ENCODE results near the gene RIC1. TPM values are rescaled to one million over a fixed set of nuclear protein-coding genes. Genes with fewer than 3 reads are reported as not detected.
A peak's percentile ranks its signal among the peaks of the same experiment; 100 is the strongest.

The RIC1 gene
- total and polyA plus RNA-seq, 2 of the 13 experiments (the other 11 are each of a cell fraction or from before 2014, with no cell fraction given): 18.2 to 19.0 TPM

DNA sequence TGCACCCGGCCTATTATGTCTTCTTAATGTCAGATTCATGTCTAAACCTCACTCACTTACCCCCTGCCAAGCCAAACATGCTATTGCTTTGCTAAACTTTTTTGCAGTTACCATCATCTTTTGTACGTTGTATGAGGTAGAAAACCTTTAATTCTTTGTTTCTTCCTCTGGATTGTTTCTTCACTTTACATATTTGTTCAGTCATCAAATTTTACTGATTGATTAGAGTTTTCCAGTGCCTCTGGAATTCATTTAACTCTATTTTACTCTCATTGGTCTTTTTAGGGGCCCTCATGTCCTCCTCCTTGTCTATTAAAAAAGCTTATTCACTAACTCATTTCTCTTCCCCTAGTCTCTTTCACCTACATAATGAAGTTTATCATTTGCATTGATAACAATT, 67.0 kb downstream of the RIC1 start:
- no TSS peak for BruUV-seq (replicated peaks)
- Histone ChIP-seq H3K27ac (ENCODE audit: extremely low read length, insufficient read depth, low read length) (no peak overlapping the region), H3K36me3 (replicated peaks in 1 of 2; ENCODE audit: control insufficient read depth in 1 of 2, insufficient read depth in 2 of 2, low read length in 2 of 2) (no peaks in the 10 kb centered on the region), H3K27me3 (ENCODE audit: control insufficient read depth in 1 of 2, insufficient read depth in 2 of 2, low read length in 2 of 2) (no peaks in the 10 kb centered on the region), H3K79me2 (ENCODE audit: insufficient read depth, low read length) (no peaks in the 10 kb centered on the region), H3K4me2 (ENCODE audit: low read depth, low read length) (no peak overlapping the region), H3K9ac (ENCODE audit: insufficient read depth, low read depth, low read length) (no peak overlapping the region), H2AFZ (ENCODE audit: low read length) (no peak overlapping the region), H3K9me3 (ENCODE audit: low read length) (no peaks in the 10 kb centered on the region), H4K20me1 (ENCODE audit: insufficient read depth, low read length) (no peaks in the 10 kb centered on the region), H3K4me1 (ENCODE audit: insufficient read depth, low read length) (peaks cover 13% of the 10 kb centered on the region), H3K4me3 (replicated peaks in 1 of 3; ENCODE audit: insufficient read depth in 1 of 3, low read depth in 2 of 3, low read length in 3 of 3) (no peak overlapping the region)
- intact Hi-C loops (cut with micrococcal nuclease; ENCODE audit: unreplicated experiment): no loop called here
- POLR2A ChIA-PET: no interaction called here
- no peak for FAIRE-seq
- CTCF ChIA-PET (ENCODE audit: low intra/inter-chr PET ratio, low total read pairs): no interaction called here
- no peak for ATAC-seq
- TF ChIP-seq REL (CRISPR knock-in tag; conservative IDR thresholded peaks at IDR 0.05): no peak
- no peak for TF ChIP-seq SRSF9 (IDR thresholded peaks at IDR 0.05; ENCODE audit: borderline replicate concordance, insufficient read depth, low read depth, low read length, poor library complexity, severe bottlenecking)
- TF ChIP-seq MAFF (IDR thresholded peaks at IDR 0.05; ENCODE audit: low read depth, low read length): peak; percentile 40; the same call in 1 of the 2 replicates
- peak; percentile 47 to 60; a peak in 2 of 4 replicates for TF ChIP-seq MAFK (conservative IDR thresholded peaks at IDR 0.05 in 1 of 2, IDR thresholded peaks at IDR 0.05 in 1 of 2; ENCODE audit: low read length in 2 of 2)
- WGBS (ENCODE audit: low lambda C conversion rate): 99% methylated on average over 2 of the region's 2 CpGs
- in situ Hi-C loops (cut with HindIII; ENCODE audit: extremely low pct_ligation_motif_present, low pct_unique_long_range_greater_than_20kb): no loop called here
- no peak for DNase-seq (ENCODE audit: low spot score)

DNA sequence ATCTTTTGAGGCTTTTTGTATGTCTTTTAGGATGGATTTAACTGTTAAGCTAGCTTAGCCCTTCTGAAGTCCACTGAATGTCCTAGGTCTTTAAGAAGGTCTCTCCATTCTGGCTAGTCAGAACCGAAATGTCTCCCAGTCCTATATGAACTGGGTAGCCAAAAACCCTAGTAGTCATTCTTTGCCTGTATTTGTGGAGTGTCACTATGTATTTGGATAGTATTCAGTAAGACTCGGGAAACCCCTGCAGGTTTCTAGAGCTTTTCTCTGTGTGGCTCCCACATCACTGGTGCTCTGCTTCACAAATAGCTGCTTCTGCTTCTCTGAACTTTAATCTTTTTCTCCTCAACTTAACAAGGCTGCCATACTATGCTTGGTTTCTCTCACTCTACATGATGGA, 68.0 kb downstream of the RIC1 start:
- no peaks in the 10 kb centered on the region for H4K20me1 ChIP-seq (ENCODE audit: insufficient read depth, low read length)
- in situ Hi-C loops (cut with HindIII; ENCODE audit: extremely low pct_ligation_motif_present, low pct_unique_long_range_greater_than_20kb): no loop called here
- no peaks in the 10 kb centered on the region for H3K9me3 ChIP-seq (ENCODE audit: low read length)
- no peaks in the 10 kb centered on the region for H3K79me2 ChIP-seq (ENCODE audit: insufficient read depth, low read length)
- H3K4me3 ChIP-seq (replicated peaks in 1 of 3; ENCODE audit: insufficient read depth in 1 of 3, low read depth in 2 of 3, low read length in 3 of 3): no peak overlapping the region
- no TSS peak for BruUV-seq (replicated peaks)
- WGBS (ENCODE audit: low lambda C conversion rate): 100% methylated on average over 2 of the region's 2 CpGs
- no peak overlapping the region for H2AFZ ChIP-seq (ENCODE audit: low read length)
- DNase-seq (ENCODE audit: low spot score) (no peak), ATAC-seq (no peak), FAIRE-seq (no peak)
- no peaks in the 10 kb centered on the region; a peak in 1 of 5 replicates for H3K36me3 ChIP-seq (replicated peaks in 1 of 2; ENCODE audit: control insufficient read depth in 1 of 2, insufficient read depth in 2 of 2, low read length in 2 of 2)
- no peak overlapping the region for H3K9ac ChIP-seq (ENCODE audit: insufficient read depth, low read depth, low read length)
- peaks cover 13% of the 10 kb centered on the region for H3K4me1 ChIP-seq (ENCODE audit: insufficient read depth, low read length)
- H3K4me2 ChIP-seq (ENCODE audit: low read depth, low read length): no peak overlapping the region
- H3K27me3 ChIP-seq (ENCODE audit: control insufficient read depth in 1 of 2, insufficient read depth in 2 of 2, low read length in 2 of 2): no peaks in the 10 kb centered on the region
- intact Hi-C loops (cut with micrococcal nuclease; ENCODE audit: unreplicated experiment): no loop called here
- ChIA-PET CTCF (ENCODE audit: low intra/inter-chr PET ratio, low total read pairs) (no interaction called here), POLR2A (no interaction called here)
- no peak overlapping the region for H3K27ac ChIP-seq (ENCODE audit: extremely low read length, insufficient read depth, low read length)
- TF ChIP-seq ERF (CRISPR knock-in tag; IDR thresholded peaks at IDR 0.05) (no peak), ZNF546 (CRISPR knock-in tag; conservative IDR thresholded peaks at IDR 0.05) (no peak), ZSCAN12 (CRISPR knock-in tag; IDR thresholded peaks at IDR 0.05) (no peak)
- TF ChIP-seq, protein P1, sequence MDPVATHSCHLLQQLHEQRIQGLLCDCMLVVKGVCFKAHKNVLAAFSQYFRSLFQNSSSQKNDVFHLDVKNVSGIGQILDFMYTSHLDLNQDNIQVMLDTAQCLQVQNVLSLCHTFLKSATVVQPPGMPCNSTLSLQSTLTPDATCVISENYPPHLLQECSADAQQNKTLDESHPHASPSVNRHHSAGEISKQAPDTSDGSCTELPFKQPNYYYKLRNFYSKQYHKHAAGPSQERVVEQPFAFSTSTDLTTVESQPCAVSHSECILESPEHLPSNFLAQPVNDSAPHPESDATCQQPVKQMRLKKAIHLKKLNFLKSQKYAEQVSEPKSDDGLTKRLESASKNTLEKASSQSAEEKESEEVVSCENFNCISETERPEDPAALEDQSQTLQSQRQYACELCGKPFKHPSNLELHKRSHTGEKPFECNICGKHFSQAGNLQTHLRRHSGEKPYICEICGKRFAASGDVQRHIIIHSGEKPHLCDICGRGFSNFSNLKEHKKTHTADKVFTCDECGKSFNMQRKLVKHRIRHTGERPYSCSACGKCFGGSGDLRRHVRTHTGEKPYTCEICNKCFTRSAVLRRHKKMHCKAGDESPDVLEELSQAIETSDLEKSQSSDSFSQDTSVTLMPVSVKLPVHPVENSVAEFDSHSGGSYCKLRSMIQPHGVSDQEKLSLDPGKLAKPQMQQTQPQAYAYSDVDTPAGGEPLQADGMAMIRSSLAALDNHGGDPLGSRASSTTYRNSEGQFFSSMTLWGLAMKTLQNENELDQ (CRISPR knock-in tag; IDR thresholded peaks at IDR 0.05; ENCODE audit: borderline replicate concordance): no peak
- TF ChIP-seq, protein P2, sequence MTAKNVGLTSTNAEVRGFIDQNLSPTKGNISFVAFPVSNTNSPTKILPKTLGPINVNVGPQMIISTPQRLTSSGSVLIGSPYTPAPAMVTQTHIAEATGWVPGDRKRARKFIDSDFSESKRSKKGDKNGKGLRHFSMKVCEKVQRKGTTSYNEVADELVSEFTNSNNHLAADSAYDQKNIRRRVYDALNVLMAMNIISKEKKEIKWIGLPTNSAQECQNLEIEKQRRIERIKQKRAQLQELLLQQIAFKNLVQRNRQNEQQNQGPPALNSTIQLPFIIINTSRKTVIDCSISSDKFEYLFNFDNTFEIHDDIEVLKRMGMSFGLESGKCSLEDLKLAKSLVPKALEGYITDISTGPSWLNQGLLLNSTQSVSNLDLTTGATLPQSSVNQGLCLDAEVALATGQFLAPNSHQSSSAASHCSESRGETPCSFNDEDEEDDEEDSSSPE (CRISPR knock-in tag; IDR thresholded peaks at IDR 0.05): no peak
